Loucy (cell line): ENCODE measurements around the gene CCDC8.

ENCODE experiments used
- H2AFZ ChIP-seq: fragments of 200-600 bp; sonication (generic); 2 replicates; pipeline ENCODE4 v1.6.0; 2016; ENCODE audit warnings: antibody characterized with exemption, mild to moderate bottlenecking, low read length, moderate library complexity
- H3F3A ChIP-seq: fragments of 200-600 bp; 2 replicates; pipeline ENCODE4 v1.6.0; 2016; ENCODE audit warnings: antibody characterized with exemption, low read depth, mild to moderate bottlenecking
- H3K27me3 ChIP-seq: fragments of 200-600 bp; sonication (generic); 2 replicates; pipeline ENCODE4 v1.6.1; 2014; ENCODE audit warnings: low read length, mild to moderate bottlenecking; ENCODE audit not compliant: insufficient read depth, poor library complexity, severe bottlenecking
- H3K36me3 ChIP-seq: fragments of 200-600 bp; sonication (generic); 2 replicates; pipeline ENCODE4 v1.6.1; 2016; ENCODE audit warnings: low read length; ENCODE audit not compliant: insufficient read depth
- H3K4me1 ChIP-seq: fragments of 200-600 bp; sonication (generic); 2 replicates; pipeline ENCODE4 v1.5.1; 2014; ENCODE audit warnings: low read length, mild to moderate bottlenecking; ENCODE audit not compliant: insufficient read depth, poor library complexity, severe bottlenecking
- H3K4me2 ChIP-seq: fragments of 200-600 bp; sonication (generic); 2 replicates; pipeline ENCODE4 v1.6.0; 2014; ENCODE audit warnings: antibody characterized with exemption, low read length, low read depth, mild to moderate bottlenecking; ENCODE audit not compliant: poor library complexity, severe bottlenecking
- H3K4me3 ChIP-seq: fragments of 200-600 bp; sonication (generic); 2 replicates; pipeline ENCODE4 v1.5.1; 2014; ENCODE audit warnings: low read length, mild to moderate bottlenecking, mixed read lengths; ENCODE audit not compliant: poor library complexity, severe bottlenecking
- H3K79me2 ChIP-seq: fragments of 200-600 bp; sonication (generic); 2 replicates; pipeline ENCODE4 v1.6.1; 2014; ENCODE audit warnings: low read length; ENCODE audit not compliant: insufficient read depth
- H3K9ac ChIP-seq: fragments of 200-600 bp; sonication (generic); 2 replicates; pipeline ENCODE4 v1.6.0; 2014; ENCODE audit warnings: mild to moderate bottlenecking, low read depth, low read length, moderate library complexity; ENCODE audit not compliant: poor library complexity, severe bottlenecking
- H3K9me2 ChIP-seq: fragments of 200-600 bp; sonication (generic); replicated peaks from 2 replicates; pipeline ENCODE4 v1.6.1; 2016; ENCODE audit warnings: low read depth, low read length, mixed read lengths
- H3K9me3 ChIP-seq: fragments of 200-600 bp; sonication (generic); 2 replicates; pipeline ENCODE4 v1.6.1; 2014; ENCODE audit warnings: mild to moderate bottlenecking, antibody characterized with exemption, low read length, low read depth; ENCODE audit not compliant: insufficient read depth
- H4K20me1 ChIP-seq: fragments of 200-600 bp; sonication (generic); 2 replicates; pipeline ENCODE4 v1.6.0; 2014; ENCODE audit warnings: antibody characterized with exemption, low read length, mild to moderate bottlenecking; ENCODE audit not compliant: insufficient read depth, poor library complexity, severe bottlenecking
- EZH2phosphoT487 ChIP-seq: fragments of 200-600 bp; IDR thresholded peaks from 2 replicates; pipeline ENCODE4 v1.6.1; 2018; ENCODE audit warnings: antibody characterized with exemption, mild to moderate bottlenecking, moderate library complexity, borderline replicate concordance
- TF ChIP-seq, protein P1 (sequence below): fragments of 200-600 bp; sonication (generic); conservative IDR thresholded peaks from 2 replicates; pipeline ENCODE4 v1.5.1; 2014; ENCODE audit warnings: mild to moderate bottlenecking, antibody characterized with exemption, low read length

CCDC8 gene

DNA sequence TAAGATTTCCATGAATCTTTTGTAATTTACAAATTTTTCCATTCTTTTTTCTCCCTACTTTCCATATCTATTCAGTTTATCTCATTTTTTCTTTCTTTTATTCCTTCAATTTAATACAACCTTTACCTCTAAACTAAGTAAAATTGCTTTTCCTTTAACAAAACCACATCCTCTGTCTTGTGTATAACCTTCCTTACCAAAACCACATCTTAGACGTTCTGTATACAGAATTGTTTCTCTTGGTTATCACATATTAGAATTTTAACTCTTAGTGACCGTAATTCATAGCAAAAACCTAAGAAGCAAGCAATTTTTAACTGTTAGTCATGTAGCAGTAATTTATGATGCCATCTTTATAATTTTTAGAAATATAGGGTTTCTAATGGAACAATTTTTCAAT is 51.4 kb downstream of the CCDC8 start:
- Histone ChIP-seq H3K9me3 (no peaks in the 10 kb centered on the region), H4K20me1 (peaks cover 63% of the 10 kb centered on the region), H3K4me1 (peaks cover 9% of the 10 kb centered on the region), H3K9me2 (no peaks in the 10 kb centered on the region), H3K4me2 (peak overlapping the region; percentile 63), H2AFZ (no peak overlapping the region), H3K36me3 (peaks cover 45% of the 10 kb centered on the region), H3K27me3 (no peaks in the 10 kb centered on the region), H3K4me3 (peak overlapping the region; percentile 9), H3F3A (no peaks in the 10 kb centered on the region), H3K79me2 (peaks cover 20% of the 10 kb centered on the region), H3K9ac (no peak overlapping the region)
- TF ChIP-seq EZH2phosphoT487 = no peak
- TF ChIP-seq, protein P1, sequence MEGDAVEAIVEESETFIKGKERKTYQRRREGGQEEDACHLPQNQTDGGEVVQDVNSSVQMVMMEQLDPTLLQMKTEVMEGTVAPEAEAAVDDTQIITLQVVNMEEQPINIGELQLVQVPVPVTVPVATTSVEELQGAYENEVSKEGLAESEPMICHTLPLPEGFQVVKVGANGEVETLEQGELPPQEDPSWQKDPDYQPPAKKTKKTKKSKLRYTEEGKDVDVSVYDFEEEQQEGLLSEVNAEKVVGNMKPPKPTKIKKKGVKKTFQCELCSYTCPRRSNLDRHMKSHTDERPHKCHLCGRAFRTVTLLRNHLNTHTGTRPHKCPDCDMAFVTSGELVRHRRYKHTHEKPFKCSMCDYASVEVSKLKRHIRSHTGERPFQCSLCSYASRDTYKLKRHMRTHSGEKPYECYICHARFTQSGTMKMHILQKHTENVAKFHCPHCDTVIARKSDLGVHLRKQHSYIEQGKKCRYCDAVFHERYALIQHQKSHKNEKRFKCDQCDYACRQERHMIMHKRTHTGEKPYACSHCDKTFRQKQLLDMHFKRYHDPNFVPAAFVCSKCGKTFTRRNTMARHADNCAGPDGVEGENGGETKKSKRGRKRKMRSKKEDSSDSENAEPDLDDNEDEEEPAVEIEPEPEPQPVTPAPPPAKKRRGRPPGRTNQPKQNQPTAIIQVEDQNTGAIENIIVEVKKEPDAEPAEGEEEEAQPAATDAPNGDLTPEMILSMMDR = no peak
